Peyer's patch (tissue), 4 donors: ENCODE results near the gene KDM4C.

Experiments
- CTCF ChIP-seq, 6 experiments: fragments of 450-650 bp in 4 of 6; fragments of 200-600 bp in 2 of 6; sonication (generic) in 1 of 6; IDR thresholded peaks; one replicate each; pipeline ENCODE4 v1.5.1; 2017 to 2019; ENCODE audit warnings: antibody characterized with exemption in 6 of 6, mild to moderate bottlenecking in 3 of 6, moderate library complexity in 1 of 6
- POLR2A ChIP-seq, 2 donors: fragments of 450-650 bp; IDR thresholded peaks; one replicate each; pipeline ENCODE4 v1.5.1; 2017; ENCODE audit warnings: antibody characterized with exemption in 2 of 2, mild to moderate bottlenecking in 2 of 2, moderate library complexity in 2 of 2

GRCh38 chr9:7053903-7054302, 296.1 kb downstream of the KDM4C start:
- TF ChIP-seq POLR2A (IDR thresholded peaks at IDR 0.05) (no peak), CTCF (IDR thresholded peaks at IDR 0.05) (no peak)
